NCI-H2227 treated with DMSO at 0.1 percent for 48 hours (cell line): Measurements from ENCODE around the gene ATXN3.
A peak's percentile ranks its signal among the peaks of the same experiment; 100 is the strongest.

Experiments
- DNase-seq: peaks from one replicate; lab custom pipeline; 2025; lab: John Stamatoyannopoulos, UW

ATXN3 gene

GRCh38 chr14:92106143-92106926 is at the start of gene ATXN3:
ATXN3 (minus strand) TSS chr14:92106582; CDS start chr14:92106552, 30 bp downstream.
- DNase-seq, result peak; percentile 97

DNA sequence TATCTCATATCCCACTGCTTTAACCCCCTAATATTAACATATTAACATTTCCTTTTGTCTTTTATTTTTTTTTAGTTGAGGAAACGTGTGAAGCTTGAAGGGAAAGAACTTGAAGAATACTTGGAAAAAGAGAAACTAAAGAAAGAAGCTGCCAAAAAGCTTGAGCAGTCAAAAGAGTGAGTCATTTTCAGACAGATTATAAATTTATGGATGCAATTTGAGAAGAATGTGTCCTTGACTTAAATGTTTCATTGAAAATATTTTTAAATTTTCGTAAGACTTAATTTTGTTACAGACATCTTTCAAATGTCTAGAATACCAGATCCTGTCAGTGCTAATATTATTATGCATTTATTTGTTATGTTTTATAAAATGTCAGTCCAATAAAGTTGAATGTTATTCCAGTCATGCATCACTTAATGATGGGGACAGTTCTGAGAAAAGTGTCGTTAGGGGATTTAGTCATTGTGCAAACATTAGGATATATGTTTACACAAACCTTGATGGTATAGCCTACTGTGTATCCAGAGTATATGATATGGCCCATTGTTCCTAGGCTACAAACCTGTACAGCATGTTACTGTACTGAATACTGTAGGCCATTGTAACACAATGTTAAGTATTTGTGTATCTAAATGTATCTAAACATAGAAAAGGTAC is 48.0 kb upstream of the ATXN3 start:
- DNase-seq, result no peak

GRCh38 chr14:92153581-92153980 is 47.2 kb upstream of the ATXN3 start:
- no peak for DNase-seq

- DNase-seq, result no peak
These were observed 38.3 kb upstream of the ATXN3 start for GRCh38 chr14:92144708-92145107.

- no peak for DNase-seq
These were observed 37.6 kb upstream of the ATXN3 start for GRCh38 chr14:92143962-92144361.

GRCh38 chr14:92143309-92143708 is 36.9 kb upstream of the ATXN3 start:
- DNase-seq, result no peak

GRCh38 chr14:92135269-92135668 is 28.9 kb upstream of the ATXN3 start:
- DNase-seq, result peak; percentile 39

- DNase-seq, result no peak
These were observed 28.1 kb upstream of the ATXN3 start for GRCh38 chr14:92134456-92134855.

DNA sequence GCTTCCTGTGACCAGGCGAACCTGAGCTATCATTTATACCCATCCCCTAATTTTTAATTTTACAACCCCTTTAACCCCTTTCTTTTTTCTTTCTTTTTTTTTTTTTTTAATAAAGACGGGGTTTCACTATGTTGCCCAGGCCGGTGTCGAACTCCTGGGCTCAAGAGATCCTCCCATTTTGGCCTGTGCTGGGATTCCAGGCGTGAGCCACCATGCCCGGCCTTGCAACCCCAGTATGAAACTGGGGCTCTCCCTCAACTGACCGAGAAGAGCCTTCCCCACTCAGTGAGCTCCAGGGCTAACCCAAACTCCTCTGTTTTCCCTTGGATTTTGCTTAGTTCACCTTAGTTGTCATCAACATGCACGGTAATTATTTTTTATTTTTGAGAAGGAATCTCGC is 16.4 kb upstream of the ATXN3 start:
- DNase-seq, result no peak

GRCh38 chr14:92122351-92122677 is 15.9 kb upstream of the ATXN3 start:
- DNase-seq, result peak; percentile 12

- peak; percentile 72 for DNase-seq
These were observed 15.4 kb upstream of the ATXN3 start, which contains the start of the genes CPSF2 and NDUFB1 for GRCh38 chr14:92121670-92122350. CPSF2 (plus strand) TSS chr14:92121969; CDS start chr14:92130985, 9,016 bp downstream. NDUFB1 (minus strand) TSS chr14:92121706; CDS start chr14:92117637, 4,069 bp downstream.

- DNase-seq, result no peak
These were observed 14.9 kb upstream of the ATXN3 start for GRCh38 chr14:92121207-92121669.

- no peak for DNase-seq
These were observed 3.1 kb upstream of the ATXN3 start for GRCh38 chr14:92109490-92109889.

DNA sequence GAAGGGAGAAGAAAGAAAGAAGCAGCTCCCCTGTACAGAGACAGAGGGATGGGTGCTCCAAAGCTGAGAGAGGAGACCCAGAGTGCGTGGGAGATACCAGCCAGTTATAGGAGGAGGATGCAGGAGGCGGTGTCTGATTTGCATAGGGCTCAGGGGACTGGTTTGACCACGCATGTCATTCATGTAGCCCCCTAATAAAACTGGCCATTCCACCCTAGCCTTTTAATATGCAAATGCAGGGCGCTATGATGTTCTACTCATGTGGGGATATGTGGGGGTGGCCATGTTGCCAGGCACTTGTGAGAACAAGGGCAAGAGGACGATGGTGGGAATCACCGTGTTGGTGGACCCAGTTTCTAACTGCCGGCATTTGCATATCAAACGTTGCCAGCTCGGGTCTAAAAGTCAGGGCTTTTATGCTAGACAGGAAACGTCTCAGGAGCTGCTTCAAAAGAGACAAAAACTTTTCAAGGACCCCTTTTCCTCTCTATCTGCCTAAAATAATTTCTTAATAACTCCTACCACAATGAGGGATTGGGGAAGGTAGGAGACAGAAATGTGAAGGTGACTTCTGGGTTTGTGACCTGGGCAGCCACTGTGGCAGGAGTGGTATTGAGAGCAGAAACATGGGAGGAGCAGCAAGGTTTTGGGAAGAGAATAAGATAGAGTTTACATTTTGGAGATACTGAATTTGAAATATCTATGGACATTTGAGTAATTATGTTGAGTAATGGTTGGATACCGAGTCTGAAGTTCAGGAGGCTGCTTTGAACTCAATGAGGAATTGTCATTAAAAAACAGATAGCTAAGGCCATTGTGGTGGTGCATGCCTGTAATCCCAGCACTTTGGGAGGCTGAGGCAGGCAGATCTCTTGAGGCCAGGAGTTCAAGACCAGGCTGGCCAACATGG is 2.2 kb upstream of the ATXN3 start:
- peak; percentile 6 for DNase-seq

- DNase-seq, result no peak
These were observed 564 bp downstream of the ATXN3 start for GRCh38 chr14:92105893-92106142.

DNA sequence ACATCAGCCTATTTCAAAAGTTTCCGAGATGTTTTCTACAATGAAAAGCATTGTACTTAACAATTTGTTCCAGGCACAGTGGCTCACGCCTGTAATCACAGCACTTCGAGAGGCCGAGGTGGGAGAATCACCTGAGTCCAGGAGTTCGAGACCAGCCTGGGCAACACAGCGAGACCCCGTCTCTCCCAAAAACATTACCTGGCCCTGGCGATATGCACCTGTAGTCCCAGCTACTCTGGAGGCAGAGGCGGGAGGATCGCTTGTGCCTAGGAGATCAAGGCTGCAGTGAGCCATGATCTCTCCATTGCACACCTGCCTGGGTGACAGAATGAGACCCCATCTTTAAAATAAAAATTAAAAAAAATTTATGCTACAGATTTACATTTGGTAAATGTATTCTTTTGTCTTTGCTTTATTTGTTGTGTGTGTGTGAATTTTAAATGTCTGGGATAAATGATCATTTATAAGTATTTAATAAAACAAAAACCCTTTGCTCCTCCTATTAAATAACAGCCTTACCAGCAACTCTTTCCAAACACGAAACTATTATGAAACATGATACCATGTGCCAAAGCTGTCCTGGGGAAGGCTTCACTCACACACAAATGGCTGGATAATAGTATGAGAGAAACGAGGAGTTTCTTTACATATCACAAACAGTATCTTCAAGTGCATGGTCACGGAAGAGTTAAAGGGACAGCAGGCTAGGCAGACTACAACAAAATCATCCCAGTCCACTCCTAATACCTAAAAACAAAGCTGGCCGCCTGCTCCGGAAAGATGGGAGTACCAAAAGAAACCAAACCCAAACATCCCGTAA is 1.1 kb downstream of the ATXN3 start:
- no peak for DNase-seq

DNA sequence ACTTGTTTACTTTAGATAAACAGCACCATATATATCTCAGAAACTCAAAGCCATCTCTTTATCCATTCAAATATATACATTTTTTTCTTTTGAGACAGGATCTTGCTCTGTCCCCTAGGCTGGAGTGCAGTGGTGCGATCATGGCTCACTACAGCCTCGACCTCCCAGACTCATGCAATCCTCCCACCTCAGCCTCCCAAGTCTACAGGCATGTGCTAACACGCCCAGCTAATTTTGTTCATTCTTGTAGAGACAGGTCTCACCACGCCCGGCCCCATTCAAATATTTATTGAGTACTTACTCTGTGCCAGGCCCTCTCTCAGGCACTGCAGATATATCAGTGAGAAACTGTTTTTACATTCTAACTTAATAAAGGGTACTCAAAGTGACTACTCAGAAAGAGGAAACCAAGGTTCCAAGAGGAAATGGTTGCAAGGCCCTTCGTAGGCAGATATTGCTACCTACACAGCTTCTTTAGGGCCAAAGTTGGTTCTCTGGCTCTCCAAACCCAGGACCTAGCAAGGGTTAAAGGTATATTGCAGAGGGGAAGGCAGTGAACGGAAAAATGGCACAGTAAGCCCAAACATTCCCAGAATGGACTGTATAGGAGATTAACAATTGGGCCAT is 2.9 kb downstream of the ATXN3 start:
- no peak for DNase-seq

- no peak for DNase-seq
These were observed 6.6 kb downstream of the ATXN3 start for GRCh38 chr14:92099802-92100201.

- DNase-seq, result no peak
These were observed 13.1 kb downstream of the ATXN3 start for GRCh38 chr14:92093320-92093719.

- no peak for DNase-seq
These were observed 17.9 kb downstream of the ATXN3 start for GRCh38 chr14:92088494-92088893.

- no peak for DNase-seq
These were observed 31.8 kb downstream of the ATXN3 start for GRCh38 chr14:92074555-92074954.
